Measurements from ENCODE around the gene PRKD2. TPM values are rescaled to one million over a fixed set of nuclear protein-coding genes. Genes with fewer than 3 reads are reported as not detected.
A peak's percentile ranks its signal among the peaks of the same experiment; 100 is the strongest.

Gene PRKD2
- total RNA-seq, 1 experiment from 2014 or later = 30.4 TPM

- peaks cover 61% of the 10 kb centered on the region for H3K36me3 Mint-ChIP-seq (ENCODE audit: insufficient read depth, unreplicated experiment)
- CTCF ChIA-PET = no interaction called here
- H3K27ac Mint-ChIP-seq (ENCODE audit: low read depth, unreplicated experiment) = peak overlapping the region; percentile 44
- intact Hi-C loops (cut with micrococcal nuclease) = no loop called here
- no peak for DNase-seq (ENCODE audit: unreplicated experiment)
- no peak for TF ChIP-seq CTCF (IDR thresholded peaks at IDR 0.05; ENCODE audit: unreplicated experiment)
- H3K4me1 Mint-ChIP-seq (ENCODE audit: insufficient read depth, unreplicated experiment) = no peaks in the 10 kb centered on the region
- no peaks in the 10 kb centered on the region for H3K27me3 Mint-ChIP-seq (ENCODE audit: insufficient read depth, unreplicated experiment)
- H3K9me3 Mint-ChIP-seq (ENCODE audit: unreplicated experiment) = no peaks in the 10 kb centered on the region
- POLR2A ChIA-PET = no interaction called here
- BruUV-seq (replicated peaks) = no TSS peak
- H3K4me3 Mint-ChIP-seq (ENCODE audit: unreplicated experiment) = no peak overlapping the region
These were observed 8.3 kb upstream of the PRKD2 start for GRCh38 chr19:46725036-46725820.

- H3K27me3 Mint-ChIP-seq (ENCODE audit: insufficient read depth, unreplicated experiment) = no peaks in the 10 kb centered on the region
- peaks cover 54% of the 10 kb centered on the region for H3K36me3 Mint-ChIP-seq (ENCODE audit: insufficient read depth, unreplicated experiment)
- no peaks in the 10 kb centered on the region for H3K9me3 Mint-ChIP-seq (ENCODE audit: unreplicated experiment)
- H3K4me3 Mint-ChIP-seq (ENCODE audit: unreplicated experiment) = no peak overlapping the region
- no peak for TF ChIP-seq CTCF (IDR thresholded peaks at IDR 0.05; ENCODE audit: unreplicated experiment)
- CTCF ChIA-PET = no interaction called here
- H3K27ac Mint-ChIP-seq (ENCODE audit: low read depth, unreplicated experiment) = no peak overlapping the region
- H3K4me1 Mint-ChIP-seq (ENCODE audit: insufficient read depth, unreplicated experiment) = no peaks in the 10 kb centered on the region
- POLR2A ChIA-PET = interaction anchor here (0.9 kb wide), 1 partner anchor 13 kb away, joined by 3 read pairs; no protein-coding TSS in a partner anchor
- intact Hi-C loops (cut with micrococcal nuclease) = no loop called here
- no TSS peak for BruUV-seq (replicated peaks)
- DNase-seq (ENCODE audit: unreplicated experiment) = no peak
These were observed 7.6 kb upstream of the PRKD2 start for GRCh38 chr19:46724468-46724867.

GRCh38 chr19:46723471-46723870 lies 6.6 kb upstream of the PRKD2 start:
- DNase-seq (ENCODE audit: unreplicated experiment) = no peak
- H3K27ac Mint-ChIP-seq (ENCODE audit: low read depth, unreplicated experiment) = no peak overlapping the region
- H3K36me3 Mint-ChIP-seq (ENCODE audit: insufficient read depth, unreplicated experiment) = peaks cover 54% of the 10 kb centered on the region
- TF ChIP-seq CTCF (IDR thresholded peaks at IDR 0.05; ENCODE audit: unreplicated experiment) = no peak
- intact Hi-C loops (cut with micrococcal nuclease) = no loop called here
- H3K27me3 Mint-ChIP-seq (ENCODE audit: insufficient read depth, unreplicated experiment) = no peaks in the 10 kb centered on the region
- no peak overlapping the region for H3K4me3 Mint-ChIP-seq (ENCODE audit: unreplicated experiment)
- no TSS peak for BruUV-seq (replicated peaks)
- ChIA-PET CTCF (interaction anchor here (0.8 to 1.0 kb wide), 2 partner anchors 19 to 62 kb away, joined by 3 read pairs; no protein-coding TSS in a partner anchor), POLR2A (interaction anchor here (0.9 to 1.1 kb wide), 2 partner anchors 8 to 14 kb away, joined by 3 read pairs; no protein-coding TSS in a partner anchor)
- no peaks in the 10 kb centered on the region for H3K9me3 Mint-ChIP-seq (ENCODE audit: unreplicated experiment)
- H3K4me1 Mint-ChIP-seq (ENCODE audit: insufficient read depth, unreplicated experiment) = no peaks in the 10 kb centered on the region

- no peak for TF ChIP-seq CTCF (IDR thresholded peaks at IDR 0.05; ENCODE audit: unreplicated experiment)
- no TSS peak for BruUV-seq (replicated peaks)
- no peak overlapping the region for H3K4me3 Mint-ChIP-seq (ENCODE audit: unreplicated experiment)
- CTCF ChIA-PET = interaction anchor here (0.8 to 1.0 kb wide), 2 partner anchors 19 to 61 kb away, joined by 3 read pairs; no protein-coding TSS in a partner anchor
- H3K9me3 Mint-ChIP-seq (ENCODE audit: unreplicated experiment) = no peaks in the 10 kb centered on the region
- no peak for DNase-seq (ENCODE audit: unreplicated experiment)
- H3K36me3 Mint-ChIP-seq (ENCODE audit: insufficient read depth, unreplicated experiment) = peaks cover 54% of the 10 kb centered on the region
- H3K27ac Mint-ChIP-seq (ENCODE audit: low read depth, unreplicated experiment) = no peak overlapping the region
- no peaks in the 10 kb centered on the region for H3K27me3 Mint-ChIP-seq (ENCODE audit: insufficient read depth, unreplicated experiment)
- H3K4me1 Mint-ChIP-seq (ENCODE audit: insufficient read depth, unreplicated experiment) = no peaks in the 10 kb centered on the region
- intact Hi-C loops (cut with micrococcal nuclease) = no loop called here
- POLR2A ChIA-PET = interaction anchor here (1.1 kb wide), 1 partner anchor 8 kb away, joined by 3 read pairs; no protein-coding TSS in a partner anchor
These were observed 6.1 kb upstream of the PRKD2 start for GRCh38 chr19:46723023-46723461.
